PC-9 (cell line): ENCODE results near the gene SEC61B.

ENCODE experiments used
- EZH2 ChIP-seq: fragments of 200-600 bp; sonication (generic); IDR thresholded peaks from 2 replicates; pipeline ENCODE4 v1.8.0; 2017; ENCODE audit warnings: antibody characterized with exemption, low read depth
- TF ChIP-seq, protein P1 (sequence below): fragments of 200-600 bp; sonication (generic); conservative IDR thresholded peaks from 2 replicates; pipeline ENCODE4 v1.6.1; 2017; ENCODE audit warnings: mixed run types, antibody characterized with exemption, mild to moderate bottlenecking, moderate library complexity

DNA sequence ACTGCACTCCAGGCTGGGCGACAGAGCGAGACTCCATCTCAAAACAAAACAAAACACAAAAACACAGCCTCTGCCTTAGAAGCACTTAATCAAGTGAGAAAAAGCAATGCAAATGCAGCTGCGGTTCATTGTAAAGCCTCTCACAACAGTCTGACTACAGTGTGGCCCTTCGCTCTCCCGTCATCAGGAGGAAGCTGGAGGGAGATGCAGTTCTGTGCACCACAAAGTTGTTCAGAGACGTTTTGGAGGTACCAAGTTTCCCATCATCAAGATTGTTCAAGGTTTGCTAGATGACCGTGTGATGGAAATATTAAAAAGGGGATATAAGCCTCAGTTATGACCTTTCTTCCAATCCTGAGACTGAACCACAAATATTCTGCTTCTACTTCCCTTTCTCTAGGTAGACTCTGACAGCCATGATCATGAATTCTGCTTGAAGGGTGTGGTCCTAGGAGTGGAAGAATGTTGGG is 40.9 kb downstream of the SEC61B start:
- TF ChIP-seq, protein P1, sequence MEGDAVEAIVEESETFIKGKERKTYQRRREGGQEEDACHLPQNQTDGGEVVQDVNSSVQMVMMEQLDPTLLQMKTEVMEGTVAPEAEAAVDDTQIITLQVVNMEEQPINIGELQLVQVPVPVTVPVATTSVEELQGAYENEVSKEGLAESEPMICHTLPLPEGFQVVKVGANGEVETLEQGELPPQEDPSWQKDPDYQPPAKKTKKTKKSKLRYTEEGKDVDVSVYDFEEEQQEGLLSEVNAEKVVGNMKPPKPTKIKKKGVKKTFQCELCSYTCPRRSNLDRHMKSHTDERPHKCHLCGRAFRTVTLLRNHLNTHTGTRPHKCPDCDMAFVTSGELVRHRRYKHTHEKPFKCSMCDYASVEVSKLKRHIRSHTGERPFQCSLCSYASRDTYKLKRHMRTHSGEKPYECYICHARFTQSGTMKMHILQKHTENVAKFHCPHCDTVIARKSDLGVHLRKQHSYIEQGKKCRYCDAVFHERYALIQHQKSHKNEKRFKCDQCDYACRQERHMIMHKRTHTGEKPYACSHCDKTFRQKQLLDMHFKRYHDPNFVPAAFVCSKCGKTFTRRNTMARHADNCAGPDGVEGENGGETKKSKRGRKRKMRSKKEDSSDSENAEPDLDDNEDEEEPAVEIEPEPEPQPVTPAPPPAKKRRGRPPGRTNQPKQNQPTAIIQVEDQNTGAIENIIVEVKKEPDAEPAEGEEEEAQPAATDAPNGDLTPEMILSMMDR: no peak
- TF ChIP-seq EZH2: no peak
